Ovary (tissue), 9 donors: Measurements from ENCODE around the gene GBP2. TPM values are rescaled to one million over a fixed set of nuclear protein-coding genes. Genes with fewer than 3 reads are reported as not detected.
A peak's percentile ranks its signal among the peaks of the same experiment; 100 is the strongest.

ENCODE experiments used
- DNase-seq, 5 donors: peaks; one replicate each; pipeline ENCODE4 v3.0.0-alpha.2; 2019 to 2020
- H3K27ac ChIP-seq, 2 donors: fragments of 200-600 bp; one replicate each; pipeline versions ENCODE4 v1.5.1 to v1.8.0; 2019 to 2022
- H3K27me3 ChIP-seq: fragments of 200-600 bp; one replicate; pipeline ENCODE4 v1.8.0; 2022
- H3K36me3 ChIP-seq: fragments of 200-600 bp; sonication (generic); one replicate; pipeline ENCODE4 v1.5.1; 2019
- H3K4me1 ChIP-seq: one replicate; pipeline ENCODE4 v1.8.1; 2013; ENCODE audit warnings: mild to moderate bottlenecking, moderate library complexity; ENCODE audit not compliant: insufficient read depth
- H3K4me3 ChIP-seq: fragments of 200-600 bp; sonication (generic); one replicate; pipeline ENCODE4 v1.5.1; 2017
- H3K9me3 ChIP-seq, 2 donors: fragments of 200-600 bp in 1 of 2; sonication (generic) in 1 of 2; one replicate each; pipeline versions ENCODE4 v1.5.1 to v1.8.1; 2013 to 2019; ENCODE audit warnings: mild to moderate bottlenecking in 1 of 2, moderate library complexity in 1 of 2
- EP300 ChIP-seq: sonication (generic); formaldehyde crosslinking; IDR thresholded peaks from one replicate; pipeline ENCODE4 v1.6.1; 2017; ENCODE audit warnings: antibody characterized with exemption
- POLR2A ChIP-seq: fragments of 450-650 bp; IDR thresholded peaks from one replicate; pipeline ENCODE4 v1.6.1; 2017; ENCODE audit warnings: antibody characterized with exemption, mild to moderate bottlenecking, moderate library complexity
- WGBS, 3 donors: extraction: QIAGEN DNeasy Blood & Tissue Kit in 1 of 3; methylation state at CpG; one replicate each; pipeline versions ENCODE4 v1.1.5 to v1.1.7; 2013 to 2017; 5-methylcytosine and 5-hydroxymethylcytosine counted together
- intact Hi-C, 4 donors: fragments of 100-400 bp; cut with DNase I; formaldehyde crosslinking; loops; one replicate each; pipeline versions ENCODE4 v1.11.0 to v1.15.1; 2022 to 2023
- polyA plus RNA-seq, 2 donors: library from polyadenylated mRNA; stranded (reverse); fragments of 200-250 nt in 1 of 2; fragments of 350-450 nt in 1 of 2; fragmentation: Illumina TruSeq in 1 of 2; extraction: RNeasy Lipid Tissue Mini Kit (QIAGEN cat#74804) in 1 of 2; gene quantifications; one replicate each; pipeline ENCODE4 v1.2.3, GENCODE V29; 2013 to 2014
- total RNA-seq, 7 donors: library from RNA; depleted of rRNA in 2 of 7; stranded (reverse); fragments of >200 nt in 2 of 7; fragmentation: NEBNext Ultra II Directional in 3 of 7; extraction: Animal tissue kit (Norgen Biotek cat#: 25700) in 3 of 7; gene quantifications; one replicate each; pipeline versions ENCODE4 v1.1.0 to v1.2.4, GENCODE V29; 2016 to 2023
- TF ChIP-seq, protein P1 (sequence below), 3 donors: fragments of 450-650 bp in 2 of 3; fragments of 200-600 bp in 1 of 3; IDR thresholded peaks; one replicate each; pipeline versions ENCODE4 v1.5.1 to v1.8.0; 2016 to 2022; ENCODE audit warnings: antibody characterized with exemption in 3 of 3, mild to moderate bottlenecking in 1 of 3
- donor health status: DM: no; HTN: no; CAD: no; lungs with moderate emphysema.
- donor health status: DM: no; HTN: no; CAD: no.
- donor health status: Bipolar disorder and iron deficiency.
- donor health status: DM: yes; HTN: yes; CAD: no.
- donor health status: DM: no; HTN: no; CAD: no.
- donor health status: DM: yes; HTN: yes; CAD: no.

GBP2 gene
- total and polyA plus RNA-seq, 9 donors, result 39.3 to 237 (median 74.9) TPM

DNA sequence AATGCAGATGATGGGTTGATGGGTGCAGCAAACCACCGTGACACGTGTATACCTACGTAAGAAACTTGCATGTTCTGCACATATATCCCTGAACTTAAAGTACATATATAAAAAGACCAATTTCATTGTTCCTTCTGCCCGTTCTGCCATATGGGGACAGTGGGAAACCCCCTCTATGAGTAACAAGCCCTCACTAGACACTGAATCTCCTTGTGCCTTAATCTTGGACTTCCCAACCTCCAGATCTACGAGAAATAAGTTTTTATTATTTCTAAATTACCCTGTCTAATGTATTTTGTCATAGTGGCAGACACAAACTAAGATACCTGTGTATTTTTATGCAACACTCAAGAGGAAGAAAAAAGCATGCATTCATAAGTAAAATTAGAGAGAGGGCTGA is 39.9 kb upstream of the GBP2 start:
- no peaks in the 10 kb centered on the region for H3K4me1 ChIP-seq
- WGBS, 3 donors, result 94 to 96% (median 96%) methylated on average over 5 of the region's 5 CpGs
- no peaks in the 10 kb centered on the region for H3K9me3 ChIP-seq
- intact Hi-C loops, result no loop called here
- no peak for DNase-seq
- H3K27me3 ChIP-seq, result no peaks in the 10 kb centered on the region
- no peak overlapping the region for H3K27ac ChIP-seq
- TF ChIP-seq, protein P1, sequence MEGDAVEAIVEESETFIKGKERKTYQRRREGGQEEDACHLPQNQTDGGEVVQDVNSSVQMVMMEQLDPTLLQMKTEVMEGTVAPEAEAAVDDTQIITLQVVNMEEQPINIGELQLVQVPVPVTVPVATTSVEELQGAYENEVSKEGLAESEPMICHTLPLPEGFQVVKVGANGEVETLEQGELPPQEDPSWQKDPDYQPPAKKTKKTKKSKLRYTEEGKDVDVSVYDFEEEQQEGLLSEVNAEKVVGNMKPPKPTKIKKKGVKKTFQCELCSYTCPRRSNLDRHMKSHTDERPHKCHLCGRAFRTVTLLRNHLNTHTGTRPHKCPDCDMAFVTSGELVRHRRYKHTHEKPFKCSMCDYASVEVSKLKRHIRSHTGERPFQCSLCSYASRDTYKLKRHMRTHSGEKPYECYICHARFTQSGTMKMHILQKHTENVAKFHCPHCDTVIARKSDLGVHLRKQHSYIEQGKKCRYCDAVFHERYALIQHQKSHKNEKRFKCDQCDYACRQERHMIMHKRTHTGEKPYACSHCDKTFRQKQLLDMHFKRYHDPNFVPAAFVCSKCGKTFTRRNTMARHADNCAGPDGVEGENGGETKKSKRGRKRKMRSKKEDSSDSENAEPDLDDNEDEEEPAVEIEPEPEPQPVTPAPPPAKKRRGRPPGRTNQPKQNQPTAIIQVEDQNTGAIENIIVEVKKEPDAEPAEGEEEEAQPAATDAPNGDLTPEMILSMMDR (IDR thresholded peaks at IDR 0.05), result no peak
- TF ChIP-seq POLR2A (no peak), EP300 (no peak)
- H3K4me3 ChIP-seq, result no peak overlapping the region
- H3K36me3 ChIP-seq, result no peaks in the 10 kb centered on the region

DNA sequence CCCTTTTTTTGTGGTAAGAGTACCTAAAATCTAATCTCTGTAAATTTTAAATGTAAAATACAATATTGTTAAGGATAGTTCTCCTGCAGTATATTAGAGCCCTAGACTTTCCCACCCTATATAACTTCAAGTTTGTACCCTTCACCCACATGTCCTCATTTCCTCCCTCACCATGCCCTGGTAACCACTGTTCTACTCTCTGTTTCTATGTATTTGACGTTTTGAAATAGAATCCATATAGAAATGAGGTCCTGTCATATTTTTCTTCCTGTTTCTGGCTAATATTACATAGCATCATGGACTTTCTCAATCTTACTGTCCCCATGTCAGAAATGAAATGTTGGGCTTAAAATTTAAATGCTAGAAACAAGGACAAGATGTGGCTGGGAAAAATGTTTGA is 25.1 kb upstream of the GBP2 start:
- TF ChIP-seq POLR2A (no peak), EP300 (no peak)
- TF ChIP-seq, protein P1 (IDR thresholded peaks at IDR 0.05), result no peak
- Histone ChIP-seq H3K4me3 (no peak overlapping the region), H3K27me3 (no peaks in the 10 kb centered on the region), H3K27ac (no peak overlapping the region), H3K4me1 (no peaks in the 10 kb centered on the region), H3K9me3 (no peaks in the 10 kb centered on the region), H3K36me3 (no peaks in the 10 kb centered on the region)
- intact Hi-C loops, result no loop called here
- no peak for DNase-seq
- 63 to 72% (median 71%) methylated on average over 1 of the region's 1 CpG for whole genome bisulfite sequencing, 3 donors

DNA sequence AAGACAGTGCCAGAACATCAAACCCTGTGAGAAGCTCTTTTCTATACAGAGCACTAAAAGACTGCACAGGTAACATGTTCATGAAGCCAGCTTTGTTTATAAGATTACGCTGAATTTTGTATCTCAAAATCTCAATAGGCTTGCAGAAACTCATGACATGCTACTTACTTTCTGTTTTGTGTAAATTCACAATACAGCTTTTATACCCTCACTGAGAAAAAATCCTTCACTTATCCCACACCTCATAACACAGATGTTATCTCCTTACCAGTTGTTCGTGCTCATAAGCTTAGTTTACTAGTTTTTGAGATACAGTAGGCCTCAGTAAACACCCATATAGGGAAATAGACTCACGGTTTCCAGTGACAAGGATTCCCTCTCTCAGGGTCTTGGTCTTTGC is 24.1 kb upstream of the GBP2 start:
- 81 to 90% (median 88%) methylated on average over 3 of the region's 3 CpGs for WGBS, 3 donors
- H3K36me3 ChIP-seq, result no peaks in the 10 kb centered on the region
- DNase-seq, result no peak
- no peaks in the 10 kb centered on the region for H3K4me1 ChIP-seq
- TF ChIP-seq POLR2A (no peak), EP300 (no peak)
- TF ChIP-seq, protein P1 (IDR thresholded peaks at IDR 0.05), result no peak
- no peak overlapping the region for H3K27ac ChIP-seq
- no peaks in the 10 kb centered on the region for H3K27me3 ChIP-seq
- no peaks in the 10 kb centered on the region for H3K9me3 ChIP-seq
- intact Hi-C loops, result no loop called here
- H3K4me3 ChIP-seq, result no peak overlapping the region

DNA sequence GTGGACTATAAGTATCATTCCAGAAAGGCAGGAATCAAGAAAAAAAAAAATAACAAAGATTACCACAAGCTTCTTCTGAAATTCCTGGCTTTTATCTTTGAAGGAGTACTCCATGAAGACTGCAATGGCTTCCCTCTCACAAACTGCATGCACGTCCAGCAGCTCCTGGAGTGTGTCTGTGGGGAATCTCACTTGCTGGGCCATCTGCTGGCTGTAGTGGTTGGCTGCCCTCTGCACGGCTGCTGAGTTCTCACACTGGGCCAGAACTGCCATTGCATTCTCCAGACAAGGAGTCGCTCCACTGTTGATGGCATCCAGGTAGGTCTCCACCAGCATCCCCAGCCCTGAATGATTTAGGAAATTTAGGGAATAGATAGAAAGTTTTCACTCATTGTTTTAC is 23.3 kb upstream of the GBP2 start:
- Histone ChIP-seq H3K4me1 (no peaks in the 10 kb centered on the region), H3K36me3 (no peaks in the 10 kb centered on the region), H3K4me3 (no peak overlapping the region), H3K9me3 (no peaks in the 10 kb centered on the region), H3K27ac (no peak overlapping the region), H3K27me3 (no peaks in the 10 kb centered on the region)
- intact Hi-C loops, result no loop called here
- WGBS, 3 donors, result 40 to 55% (median 43%) methylated on average over 3 of the region's 3 CpGs
- DNase-seq, result peak in 3 of 5 donors; percentile 33 to 52 (median 39)
- TF ChIP-seq POLR2A, result no peak
- TF ChIP-seq, protein P1 (IDR thresholded peaks at IDR 0.05), result no peak
- no peak for TF ChIP-seq EP300
